GM18520 (cell line): ENCODE data around the gene HLCS.

Experiments
- ATAC-seq: cut with Tn5 transposase; IDR thresholded peaks from one replicate; pipeline ENCODE4 v1.9.1; 2021; ENCODE audit not compliant: unreplicated experiment

HLCS gene

GRCh38 chr21:36784947-36785346, 181.5 kb downstream of the HLCS start:
- no peak for ATAC-seq

- ATAC-seq: no peak
Measured at GRCh38 chr21:36783612-36784374, 182.7 kb downstream of the HLCS start.

GRCh38 chr21:36780861-36781260, 185.6 kb downstream of the HLCS start:
- ATAC-seq: no peak

DNA sequence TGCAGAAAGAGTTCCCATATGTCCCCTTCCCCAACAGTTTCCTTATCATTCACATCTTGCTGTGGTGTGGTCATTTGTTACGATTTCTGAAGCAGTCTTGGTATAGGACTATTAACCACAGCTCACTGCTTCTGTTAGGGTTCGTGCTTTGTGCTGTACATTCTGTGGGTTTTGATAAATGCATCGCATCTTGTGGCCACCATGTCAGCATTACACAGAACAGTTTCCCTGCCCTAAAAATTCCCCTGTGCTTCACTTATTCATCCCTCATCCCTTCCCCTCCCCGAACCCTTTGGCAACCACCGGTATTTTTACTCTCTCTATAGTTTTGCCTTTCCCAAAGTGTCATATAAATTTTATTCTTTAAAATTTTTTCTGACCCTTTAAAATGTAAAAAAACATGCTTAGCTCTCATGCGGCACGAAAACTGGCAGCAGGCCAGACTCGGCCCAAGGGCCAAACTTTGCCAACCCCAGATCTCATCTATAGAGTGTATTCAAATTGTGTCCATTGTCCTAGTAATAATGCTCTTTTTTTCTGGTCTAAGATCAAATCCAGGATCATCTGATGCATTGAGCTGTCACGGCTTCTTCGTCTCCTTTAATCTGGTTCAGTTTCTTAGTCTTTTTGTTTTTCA, 189.4 kb downstream of the HLCS start:
- no peak for ATAC-seq

DNA sequence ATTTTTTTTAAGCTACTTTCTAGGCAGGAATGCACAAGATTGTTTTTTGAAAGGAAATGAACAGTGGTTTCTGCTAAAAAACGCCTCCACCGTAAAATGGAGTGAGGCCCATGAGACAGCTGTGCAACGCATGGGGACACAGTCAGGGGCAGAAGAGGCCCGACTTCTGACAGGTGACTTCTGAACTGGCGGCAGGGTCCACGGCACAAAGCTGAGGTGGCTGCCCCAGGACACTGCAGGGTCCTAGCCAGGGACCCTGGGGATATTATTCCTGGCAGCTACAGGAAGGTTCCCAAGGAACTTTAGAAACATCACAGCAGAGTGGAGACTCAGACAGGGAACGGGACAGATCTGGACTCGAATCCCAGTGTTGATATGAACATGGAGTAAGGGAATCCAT, 192.5 kb downstream of the HLCS start:
- ATAC-seq: no peak

DNA sequence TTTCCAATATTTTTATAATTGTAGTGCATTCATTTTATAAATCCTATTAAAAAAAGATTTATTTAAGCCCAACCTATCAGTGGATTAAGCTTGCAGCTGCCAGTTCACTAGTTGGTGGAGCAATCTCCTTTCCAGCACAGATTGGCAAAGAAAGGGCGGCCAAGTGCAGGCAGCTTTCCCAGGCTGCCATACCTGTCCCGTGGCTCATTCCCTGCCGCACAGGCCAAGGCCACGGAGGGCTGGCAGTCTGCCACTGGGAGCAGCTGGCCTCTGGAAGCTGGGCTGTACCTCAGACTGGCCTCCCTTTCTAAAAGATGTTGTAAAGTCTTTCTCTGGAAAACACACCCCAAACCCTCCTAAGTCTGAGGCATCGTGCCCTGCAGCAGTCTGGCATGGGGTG, 193.4 kb downstream of the HLCS start:
- ATAC-seq: no peak

GRCh38 chr21:36769051-36769839, 197.2 kb downstream of the HLCS start:
- ATAC-seq: no peak

GRCh38 chr21:36768496-36768895, 198.0 kb downstream of the HLCS start:
- ATAC-seq: no peak

- ATAC-seq: no peak
Measured at GRCh38 chr21:36767096-36767495, 199.4 kb downstream of the HLCS start.

GRCh38 chr21:36766511-36766910, 200.0 kb downstream of the HLCS start:
- ATAC-seq: no peak

- ATAC-seq: no peak
Measured at GRCh38 chr21:36765229-36765628, 201.2 kb downstream of the HLCS start.

DNA sequence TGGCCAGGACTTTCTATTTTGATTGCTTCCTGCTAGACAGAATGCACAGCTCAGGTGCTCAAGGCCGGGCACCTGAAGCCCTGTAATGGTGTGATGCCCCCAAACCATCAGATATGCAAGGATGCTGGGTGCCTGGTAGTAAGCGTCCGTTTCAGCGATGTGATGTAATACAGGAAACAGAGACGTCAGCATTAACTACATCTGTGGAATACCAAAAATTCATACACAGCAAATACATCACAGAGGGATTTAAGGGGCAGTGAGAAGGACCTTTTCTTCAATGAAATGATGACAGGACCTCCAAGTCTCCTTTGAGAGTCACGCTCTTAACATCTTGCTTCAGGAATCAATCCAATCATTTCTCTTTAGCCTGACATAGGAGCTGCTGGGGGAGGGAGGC, 203.2 kb downstream of the HLCS start:
- no peak for ATAC-seq

DNA sequence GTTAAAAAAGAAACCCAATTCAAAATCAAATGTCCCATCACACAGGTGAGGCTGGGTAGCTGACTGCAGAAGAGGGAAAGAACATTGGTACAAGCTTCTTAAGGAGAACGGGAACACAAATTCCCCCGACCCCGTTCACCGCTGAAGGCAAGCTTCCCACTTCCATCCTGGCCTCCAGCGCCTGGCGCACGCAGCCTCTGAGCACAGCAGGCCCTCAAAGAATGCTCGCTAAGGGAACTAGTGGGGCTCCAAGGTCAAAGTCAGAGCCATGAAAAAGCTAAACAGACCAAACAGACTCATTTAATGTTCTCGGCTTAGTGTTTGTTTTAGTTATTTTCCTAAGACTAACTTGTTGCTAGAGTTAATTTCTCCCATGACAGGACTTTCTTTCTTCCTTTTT, 203.8 kb downstream of the HLCS start:
- ATAC-seq: no peak

GRCh38 chr21:36761685-36762084, 204.8 kb downstream of the HLCS start:
- ATAC-seq: no peak

- ATAC-seq: no peak
Measured at GRCh38 chr21:36759348-36760083, 207.0 kb downstream of the HLCS start.

GRCh38 chr21:36757196-36757595, 209.3 kb downstream of the HLCS start:
- ATAC-seq: no peak

- no peak for ATAC-seq
Measured at GRCh38 chr21:36756527-36756926, 209.9 kb downstream of the HLCS start.

- ATAC-seq: no peak
Measured at GRCh38 chr21:36754241-36754898, 212.1 kb downstream of the HLCS start.

DNA sequence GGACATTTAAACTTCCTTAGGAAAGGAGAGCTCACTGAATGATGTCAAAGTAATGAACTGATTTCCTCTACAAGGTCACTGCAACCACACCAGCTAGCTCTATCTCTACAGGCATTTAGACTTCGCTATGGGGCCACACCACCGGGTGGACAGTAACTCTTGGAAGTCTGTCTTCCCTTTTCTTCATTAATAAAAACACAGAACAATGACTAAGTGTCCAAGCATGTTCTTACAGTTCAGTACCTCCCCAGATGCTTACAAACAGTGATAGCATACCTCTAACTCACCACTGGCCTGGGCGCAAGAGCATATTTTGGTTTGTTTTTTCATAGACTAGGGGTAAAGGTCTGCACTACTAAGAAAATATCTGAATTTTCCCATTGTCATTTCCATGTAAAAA, 212.9 kb downstream of the HLCS start:
- no peak for ATAC-seq

GRCh38 chr21:36751383-36751782, 215.1 kb downstream of the HLCS start:
- ATAC-seq: no peak

DNA sequence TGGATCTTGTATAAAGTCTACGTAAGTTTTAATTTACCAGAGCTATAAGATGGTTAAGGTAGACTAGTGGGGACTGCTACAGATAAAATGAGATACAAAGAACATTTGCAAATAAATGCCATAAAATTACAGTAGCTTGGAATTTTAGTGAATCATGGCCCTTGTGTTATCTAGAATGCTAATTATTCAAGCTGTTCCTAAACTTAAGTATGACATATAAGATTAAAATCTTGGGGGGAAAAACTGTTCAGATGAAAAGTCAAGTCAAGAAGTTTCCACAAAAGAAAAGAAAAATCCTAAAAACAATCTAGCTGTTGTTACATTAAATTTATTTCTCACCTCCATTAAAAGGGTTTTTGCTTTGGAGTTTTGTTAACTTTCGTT, 215.9 kb downstream of the HLCS start:
- no peak for ATAC-seq
